GM21786 (cell line): Measurements from ENCODE around the gene SDK1.
"Not testable (repeated sequence)": the region's sequence is repeated elsewhere in the genome, so short reads cannot be mapped to it uniquely, and the experiment has no call there.

Experiments used
- ATAC-seq: cut with Tn5 transposase; IDR thresholded peaks from one replicate; pipeline ENCODE4 v1.9.1; 2021; ENCODE audit not compliant: unreplicated experiment

The SDK1 gene

DNA sequence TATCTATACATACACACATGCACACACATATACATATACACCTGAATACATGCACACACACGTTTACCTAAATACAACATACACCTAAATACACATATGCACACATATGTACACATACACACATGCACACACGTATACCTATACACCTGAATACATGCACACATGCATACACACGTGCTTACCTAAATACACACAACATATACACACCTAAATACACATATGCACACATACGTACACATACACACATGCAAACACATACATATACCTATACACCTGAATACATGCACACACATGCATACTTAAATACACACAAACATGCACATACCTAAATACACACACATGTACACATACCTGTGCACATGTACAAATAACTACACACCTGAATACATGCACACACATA is 947.2 kb downstream of the SDK1 start:
- ATAC-seq = no peak

DNA sequence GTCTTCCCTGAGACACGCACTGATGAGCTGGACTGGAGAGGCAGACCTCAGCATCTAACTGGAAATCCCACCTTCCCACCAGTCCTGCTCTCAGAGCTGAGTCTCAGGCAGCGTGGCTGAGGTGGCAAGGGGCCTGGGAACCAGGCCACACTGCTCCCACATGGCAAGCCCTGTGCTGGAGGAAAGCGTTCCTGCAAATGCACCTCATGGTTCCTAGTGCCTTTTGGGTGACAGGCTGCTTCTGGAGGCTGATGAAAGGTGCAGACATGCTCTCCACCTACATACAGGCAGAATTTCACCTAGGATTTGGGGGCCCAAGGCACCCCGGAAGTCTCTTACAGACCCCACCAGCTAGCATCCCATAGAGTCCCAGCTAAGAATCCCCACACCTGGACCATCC is 948.2 kb downstream of the SDK1 start:
- ATAC-seq = no peak

DNA sequence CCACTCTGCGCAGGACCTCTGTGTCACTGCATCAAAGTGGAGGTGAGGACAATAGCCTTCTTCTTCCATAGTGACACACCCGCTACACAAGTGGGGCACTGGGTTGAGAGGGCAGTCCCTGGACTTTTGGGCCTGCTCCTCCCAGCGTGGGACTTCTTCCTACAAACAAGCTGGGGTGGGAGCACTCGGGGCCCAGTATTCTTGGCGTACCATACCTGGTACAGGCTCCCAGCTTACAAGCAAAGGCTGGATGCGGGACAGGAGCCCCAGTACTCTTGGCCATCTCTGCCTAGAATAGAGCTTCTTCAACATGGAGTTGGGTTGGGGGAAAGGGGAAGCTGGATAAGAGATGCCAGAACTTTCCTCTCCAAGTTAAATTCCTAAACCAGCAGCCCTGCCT is 954.3 kb downstream of the SDK1 start:
- no peak for ATAC-seq

DNA sequence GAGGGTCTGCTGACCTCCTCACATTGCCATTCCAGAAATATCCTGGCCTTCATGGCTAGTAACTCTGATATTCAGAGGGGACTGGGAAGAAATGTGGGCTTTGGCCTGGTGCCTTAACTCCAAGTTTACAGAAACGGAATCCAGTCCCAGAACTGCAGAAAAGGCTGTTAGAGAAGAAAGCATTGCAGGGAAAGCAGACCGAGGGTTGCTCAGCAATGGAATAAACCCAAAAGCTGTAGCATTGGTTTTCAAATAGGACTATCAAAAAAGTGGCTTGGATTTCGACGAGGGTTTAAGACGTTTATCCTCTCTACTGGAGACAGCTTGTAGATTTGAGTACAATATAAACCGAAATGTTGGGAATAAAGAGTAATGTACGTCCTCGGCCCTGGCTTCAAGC is 955.2 kb downstream of the SDK1 start:
- no peak for ATAC-seq

DNA sequence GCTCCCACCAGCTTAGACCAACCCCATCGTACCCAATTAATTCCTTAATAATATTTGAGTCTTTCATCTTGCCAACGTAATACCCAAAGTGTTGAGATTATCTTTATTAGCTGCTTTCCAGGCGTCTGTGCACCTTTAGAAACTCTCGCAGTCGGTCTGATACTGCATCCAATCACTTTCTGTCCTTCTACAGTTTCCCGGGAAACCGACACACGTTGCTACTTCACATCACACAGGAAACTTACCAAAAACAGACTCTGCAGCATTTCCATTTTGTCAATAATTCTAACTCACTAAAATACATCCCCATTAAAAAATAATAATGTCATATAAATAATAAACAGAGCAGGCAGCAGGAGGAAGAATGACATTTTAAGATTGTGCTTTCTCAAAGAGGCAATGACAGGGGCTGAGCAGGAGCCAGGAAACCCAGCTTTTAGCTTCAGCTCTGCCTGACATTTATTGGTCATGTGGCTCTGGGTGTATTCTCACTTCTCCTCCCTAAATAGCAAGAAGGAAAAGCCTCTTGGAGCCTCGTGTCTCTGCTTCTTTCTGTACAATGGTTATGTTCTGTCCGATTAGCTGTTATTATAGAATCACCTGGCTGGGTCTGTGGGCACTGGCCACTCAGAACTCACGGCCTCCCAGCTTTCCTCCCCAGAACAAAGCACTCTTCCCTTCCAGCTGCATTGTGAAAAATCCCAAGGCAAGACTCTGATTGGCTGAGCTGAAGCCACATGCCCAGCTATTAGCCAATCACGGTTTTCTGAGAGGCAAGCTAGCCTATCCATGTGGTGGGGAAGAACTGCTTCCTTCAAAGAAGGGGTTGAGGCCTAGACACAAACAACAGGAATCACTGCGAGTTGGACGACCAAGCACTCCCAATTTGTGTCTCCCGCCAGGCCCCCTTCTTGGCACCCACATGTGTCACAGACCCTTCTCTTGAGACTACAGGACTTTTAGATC is 956.4 kb downstream of the SDK1 start:
- ATAC-seq = no peak

DNA sequence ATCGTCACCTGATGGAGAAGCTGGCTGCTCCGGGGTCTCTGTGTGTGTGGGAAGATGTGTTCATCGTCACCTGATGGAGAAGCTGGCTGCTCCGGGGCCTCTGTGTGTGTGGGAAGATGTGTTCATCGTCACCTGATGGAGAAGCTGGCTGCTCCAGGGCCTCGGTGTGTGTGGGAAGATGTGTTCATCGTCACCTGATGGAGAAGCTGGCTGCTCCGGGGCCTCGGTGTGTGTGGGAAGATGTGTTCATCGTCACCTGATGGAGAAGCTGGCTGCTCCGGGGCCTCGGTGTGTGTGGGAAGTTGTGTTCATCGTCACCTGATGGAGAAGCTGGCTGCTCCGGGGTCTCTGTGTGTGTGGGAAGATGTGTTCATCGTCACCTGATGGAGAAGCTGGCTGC is 959.1 kb downstream of the SDK1 start:
- not testable (repeated sequence) for ATAC-seq

DNA sequence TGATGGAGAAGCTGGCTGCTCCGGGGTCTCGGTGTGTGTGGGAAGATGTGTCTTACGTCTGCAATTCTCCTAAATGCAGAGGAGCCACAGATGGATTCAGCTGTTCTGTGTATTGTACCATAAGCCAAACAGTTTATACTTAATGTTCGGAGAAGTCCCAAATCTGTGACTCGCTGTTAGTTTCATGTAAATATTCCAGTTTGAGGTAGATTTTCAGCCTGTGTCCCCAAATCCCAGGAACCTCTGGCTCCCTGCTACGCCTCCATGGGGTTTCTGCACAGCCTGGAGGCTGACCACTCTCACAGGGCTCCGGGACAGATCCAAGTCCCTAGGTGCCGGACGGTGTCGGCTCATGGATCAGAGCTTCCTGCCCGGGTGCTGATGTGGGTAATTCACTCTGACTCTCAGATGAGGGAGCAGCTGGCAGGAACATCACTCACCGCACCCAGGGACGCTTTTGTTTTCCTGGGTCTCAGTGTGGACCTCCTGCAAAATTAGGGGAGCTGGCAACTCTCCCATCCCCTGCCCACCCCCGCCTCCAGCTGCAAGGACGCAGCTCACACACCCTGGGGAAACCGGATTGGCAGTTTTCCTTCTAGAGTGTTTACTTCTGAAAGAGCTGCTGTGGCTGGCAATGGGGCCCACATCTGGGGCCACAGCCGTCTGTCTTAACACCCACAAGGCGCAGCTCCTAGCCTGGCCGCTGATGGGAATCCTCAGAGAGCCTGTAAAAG is 960.0 kb downstream of the SDK1 start:
- no peak for ATAC-seq

DNA sequence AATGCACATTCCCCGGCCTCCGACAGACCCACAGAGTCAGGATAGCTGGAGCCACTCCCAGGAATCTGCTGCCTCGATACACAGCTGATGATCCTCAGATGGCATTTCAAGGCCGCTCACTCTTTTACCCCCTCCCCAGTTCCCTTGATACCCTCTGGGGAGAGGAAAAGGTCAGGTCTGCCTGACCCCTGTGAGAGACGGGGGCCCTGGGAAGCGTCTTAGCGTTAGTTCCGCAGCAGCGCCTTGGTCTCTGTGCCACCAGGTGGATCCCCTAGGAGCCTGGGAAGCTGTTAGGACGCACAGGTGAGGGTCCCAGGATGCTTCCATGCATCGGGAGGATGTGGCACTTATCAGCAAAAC is 960.5 kb downstream of the SDK1 start:
- no peak for ATAC-seq

DNA sequence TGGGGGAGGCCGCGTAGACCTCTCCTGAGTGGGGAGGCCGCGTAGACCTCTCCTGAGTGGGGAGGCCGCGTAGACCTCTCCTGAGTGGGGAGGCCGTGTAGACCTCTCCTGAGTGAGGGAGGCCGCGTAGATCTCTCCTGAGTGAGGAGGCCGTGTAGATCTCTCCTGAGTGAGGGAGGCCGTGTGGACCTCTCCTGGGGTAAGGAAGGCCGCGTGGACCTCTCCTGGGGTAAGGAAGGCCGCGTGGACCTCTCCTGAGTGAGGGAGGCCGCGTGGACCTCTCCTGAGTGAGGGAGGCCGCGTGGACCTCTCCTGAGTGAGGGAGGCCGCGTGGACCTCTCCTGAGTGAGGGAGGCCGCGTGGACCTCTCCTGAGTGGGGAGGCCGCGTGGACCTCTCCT is 963.2 kb downstream of the SDK1 start:
- not testable (repeated sequence) for ATAC-seq

DNA sequence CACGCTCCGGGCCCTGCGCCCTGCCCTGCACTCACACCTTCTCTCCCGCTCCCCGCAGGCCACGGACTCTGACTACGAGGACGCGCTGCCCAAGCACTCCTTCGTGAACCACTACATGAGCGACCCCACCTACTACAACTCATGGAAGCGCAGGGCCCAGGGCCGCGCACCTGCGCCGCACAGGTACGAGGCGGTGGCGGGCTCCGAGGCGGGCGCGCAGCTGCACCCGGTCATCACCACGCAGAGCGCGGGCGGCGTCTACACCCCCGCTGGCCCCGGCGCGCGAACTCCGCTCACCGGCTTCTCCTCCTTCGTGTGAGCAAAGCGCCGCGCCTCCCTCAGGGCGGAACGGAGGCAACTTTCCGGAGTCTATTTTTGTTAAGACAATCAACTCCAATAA is 964.0 kb downstream of the SDK1 start:
- no peak for ATAC-seq

DNA sequence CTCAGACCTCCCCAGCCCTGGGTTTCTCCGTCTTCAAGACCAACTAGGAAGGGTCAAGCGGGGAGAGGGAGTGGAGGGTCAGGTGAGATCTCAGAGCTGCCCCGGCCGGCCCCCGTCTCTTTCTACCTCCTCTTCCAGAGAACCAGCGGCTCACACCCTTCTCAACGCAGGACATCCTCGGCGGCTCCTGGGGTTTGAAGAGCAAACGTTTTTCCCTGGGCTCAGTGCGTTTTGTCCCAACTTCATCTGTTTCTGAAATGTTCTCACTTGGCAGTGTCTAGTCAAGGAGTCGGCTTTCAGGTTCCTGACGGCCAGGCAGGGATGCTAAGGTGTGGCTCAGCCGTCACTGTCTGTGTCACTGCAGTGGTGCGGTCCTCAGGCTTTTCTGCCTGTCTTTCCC is 964.6 kb downstream of the SDK1 start:
- ATAC-seq = no peak

DNA sequence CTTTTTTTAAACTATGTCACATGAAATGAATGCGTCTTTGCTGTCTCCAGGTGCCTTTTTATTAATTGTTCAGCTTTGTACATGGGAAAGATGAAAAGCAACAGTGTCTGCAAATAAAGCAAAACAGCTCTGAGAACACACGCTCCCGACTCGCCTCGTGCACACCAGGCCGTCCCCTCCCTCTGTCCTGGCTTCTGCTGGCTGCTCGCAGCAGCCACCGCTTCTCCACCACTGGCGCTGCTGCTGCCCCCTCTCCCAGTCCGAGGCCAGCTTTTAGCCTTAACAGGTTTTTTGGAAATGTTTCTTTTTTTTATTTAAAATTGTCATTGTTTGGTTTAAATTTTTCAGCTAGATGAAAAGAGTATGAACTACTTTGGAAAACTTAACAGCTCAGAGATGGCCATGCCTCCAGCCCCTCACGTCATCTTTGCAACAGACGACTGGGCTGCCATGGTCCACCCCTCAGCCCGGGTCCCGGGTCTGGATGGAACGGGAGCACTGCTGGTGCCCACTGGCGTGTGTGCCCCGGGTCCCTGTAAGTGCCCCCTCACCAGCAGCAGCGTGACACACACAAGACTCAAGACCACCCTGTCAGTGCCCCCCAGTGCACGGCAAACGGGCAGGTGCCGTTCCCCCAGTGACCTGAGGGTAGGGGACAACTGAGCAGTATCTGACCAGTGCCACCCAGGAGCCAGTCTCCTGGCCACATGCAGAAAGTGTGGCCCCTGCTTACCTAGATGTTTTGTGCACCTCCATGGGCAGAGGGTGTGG is 965.4 kb downstream of the SDK1 start:
- no peak for ATAC-seq

DNA sequence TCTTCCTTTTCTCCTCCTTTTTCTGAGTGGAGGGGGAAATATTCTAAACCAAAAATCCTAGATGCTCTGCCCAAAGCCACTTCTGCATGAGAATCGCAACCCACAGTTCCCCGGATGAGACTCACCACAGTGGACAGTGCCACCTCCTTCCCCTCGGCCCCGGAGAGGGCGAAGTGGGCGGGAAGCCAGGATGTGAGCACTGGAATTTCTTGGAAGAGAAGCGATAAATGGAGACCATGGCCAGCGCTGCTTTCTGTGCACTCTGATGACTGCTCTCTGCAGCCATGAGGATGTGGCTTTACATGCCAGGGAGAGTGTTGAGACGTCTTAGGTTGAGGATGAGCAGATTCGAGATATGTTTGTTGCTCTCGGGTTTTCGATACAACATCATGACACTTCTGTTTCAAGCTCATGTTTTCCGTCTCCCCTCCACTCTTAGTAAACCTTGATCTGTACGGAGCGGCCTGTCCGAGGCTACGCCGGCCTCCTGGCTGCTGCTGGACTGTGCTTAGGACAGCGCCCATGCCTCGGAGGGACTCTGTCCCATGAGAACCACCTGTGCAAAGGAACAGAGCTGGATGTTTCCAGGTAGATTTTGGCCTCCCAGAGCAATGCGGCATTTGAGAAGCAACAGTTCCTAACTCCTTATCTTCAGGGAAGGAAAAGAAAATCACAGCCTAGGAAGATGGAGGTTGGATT is 966.4 kb downstream of the SDK1 start:
- ATAC-seq = no peak

DNA sequence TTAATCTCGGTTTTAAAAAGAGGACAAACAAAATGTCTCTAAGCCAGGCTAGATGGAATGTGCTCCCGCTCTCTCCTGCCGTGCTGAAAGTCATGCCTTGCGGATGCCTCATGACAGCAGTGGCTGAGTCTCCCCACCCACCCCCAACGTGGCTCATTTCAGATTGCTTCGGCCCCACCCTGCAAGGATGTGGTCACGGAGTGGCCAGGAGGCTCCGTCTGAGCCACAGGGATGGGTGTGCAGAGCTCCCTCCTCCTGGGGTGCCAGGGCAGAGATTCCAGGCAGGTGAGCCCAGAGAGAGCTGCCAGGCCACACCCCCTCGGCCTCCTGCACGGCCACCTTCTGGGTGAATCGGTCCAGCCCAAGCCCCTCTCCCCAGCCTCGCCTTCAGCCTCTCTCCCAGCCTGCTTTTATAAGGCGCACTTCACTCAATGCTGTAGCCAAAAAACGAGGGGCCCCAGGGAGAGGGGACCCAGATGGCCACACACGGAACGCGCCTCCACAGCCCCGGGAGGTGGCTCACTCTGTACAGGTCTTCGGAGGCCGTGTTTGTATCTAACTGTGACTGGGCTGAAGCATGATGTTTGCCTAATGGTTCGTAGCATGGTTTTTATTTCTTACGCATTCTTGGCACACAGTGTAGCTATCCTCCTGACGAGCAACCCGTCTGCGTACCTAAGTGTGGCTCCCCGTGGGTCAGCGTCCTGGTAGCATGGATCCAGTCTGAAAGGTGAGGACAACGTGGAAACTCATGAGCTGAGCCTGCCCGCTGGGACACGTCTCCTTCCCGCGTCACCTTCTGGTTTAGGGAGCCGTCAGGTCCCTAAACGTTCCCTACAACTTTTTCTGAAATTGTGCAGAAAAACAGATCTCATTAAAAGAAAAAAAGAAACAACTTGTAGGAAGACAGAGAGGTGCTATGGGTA is 967.3 kb downstream of the SDK1 start:
- ATAC-seq = no peak

DNA sequence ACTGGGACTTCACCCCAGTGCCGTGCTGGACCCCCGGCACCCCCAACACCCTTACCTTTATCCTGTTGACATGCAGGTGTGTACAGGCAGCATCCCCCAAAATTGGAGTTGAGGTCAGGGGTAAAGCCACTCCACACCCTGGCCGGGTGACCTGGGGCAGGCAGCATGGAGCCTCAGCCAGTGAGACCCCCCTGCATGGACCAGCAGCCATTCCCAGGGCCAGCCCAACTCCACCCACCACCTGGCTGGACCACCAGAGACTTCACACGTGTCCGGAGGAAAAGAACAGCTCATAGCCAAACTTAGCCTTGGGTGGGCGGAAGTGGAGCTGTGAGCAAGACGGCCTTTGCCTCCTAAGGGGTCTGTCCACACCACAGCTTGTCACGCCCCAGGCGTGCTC is 968.0 kb downstream of the SDK1 start:
- no peak for ATAC-seq

DNA sequence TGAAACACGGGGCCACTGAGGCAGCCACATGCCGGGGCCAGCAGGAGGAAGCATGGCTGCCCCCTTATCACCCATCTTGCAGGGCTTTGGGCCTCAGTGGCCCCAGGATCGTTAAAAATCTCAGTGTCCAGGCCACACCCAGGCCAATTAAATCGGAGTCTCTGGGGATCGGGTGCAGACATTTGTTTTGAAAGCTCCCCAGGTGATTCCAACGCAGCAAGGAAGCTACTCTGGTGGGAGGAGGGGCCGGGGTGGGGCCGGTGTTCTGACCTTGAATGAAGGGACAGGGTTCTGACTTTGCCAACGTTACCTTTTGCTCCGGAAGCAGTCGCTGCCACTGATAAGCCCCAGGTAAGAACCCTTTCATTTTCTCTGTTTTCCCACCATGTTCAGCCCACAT is 968.7 kb downstream of the SDK1 start:
- no peak for ATAC-seq

DNA sequence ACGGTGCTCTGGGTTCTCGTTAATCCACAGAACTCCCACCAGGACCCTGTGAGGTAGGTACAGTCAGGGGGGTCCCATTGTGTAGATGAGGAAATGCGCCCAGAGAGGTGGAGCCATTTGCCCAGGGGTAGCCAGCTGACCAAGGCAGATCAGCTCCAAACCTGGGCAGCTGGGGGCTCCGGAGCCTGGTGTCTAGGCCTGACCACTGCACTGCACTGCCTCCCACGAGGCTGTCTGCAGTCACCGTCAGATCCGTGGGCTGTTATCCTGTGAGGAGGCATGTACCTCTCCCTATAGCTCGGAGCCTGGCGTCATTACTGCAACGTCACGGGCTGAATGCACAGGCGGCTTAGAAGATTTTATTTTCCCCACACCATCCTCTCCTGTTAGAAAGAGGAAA is 969.2 kb downstream of the SDK1 start:
- no peak for ATAC-seq

DNA sequence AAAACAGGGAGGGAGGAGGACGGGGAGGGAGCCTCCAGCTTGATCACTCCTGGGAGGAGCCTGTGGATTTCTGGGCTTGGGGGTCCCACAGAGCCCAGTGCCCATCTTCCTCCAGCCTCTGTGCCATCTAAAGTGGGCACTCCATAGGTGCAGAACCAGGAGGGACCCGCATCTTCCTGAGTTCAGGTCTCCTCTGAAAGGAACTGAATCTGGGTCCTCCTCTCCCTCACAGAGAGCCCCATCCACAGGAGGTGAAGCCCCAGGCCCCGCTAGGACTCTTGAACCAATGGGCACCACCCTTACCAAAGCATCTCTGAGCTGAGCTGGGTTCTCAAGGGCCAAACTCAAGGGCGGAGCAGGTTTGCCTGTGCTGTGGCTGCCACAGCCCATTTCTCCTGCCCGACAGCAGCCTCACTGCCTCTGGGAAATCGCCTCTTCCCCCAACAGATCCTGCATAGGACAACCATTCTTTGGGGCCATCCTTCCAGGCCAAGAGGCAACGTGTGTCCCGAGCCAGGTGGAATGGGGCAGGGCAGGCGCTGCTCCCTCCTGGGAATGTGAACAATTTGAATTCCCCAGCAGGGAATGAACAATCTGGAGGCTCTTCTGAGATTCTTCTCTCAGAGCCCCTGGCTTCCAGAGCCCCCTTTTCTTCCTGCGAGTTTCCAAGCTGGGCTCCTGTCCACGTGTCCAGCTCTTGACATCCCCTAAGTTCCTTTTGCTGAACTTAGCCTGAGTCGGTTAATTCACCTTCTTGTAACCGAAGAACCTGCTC is 970.1 kb downstream of the SDK1 start:
- ATAC-seq = no peak

DNA sequence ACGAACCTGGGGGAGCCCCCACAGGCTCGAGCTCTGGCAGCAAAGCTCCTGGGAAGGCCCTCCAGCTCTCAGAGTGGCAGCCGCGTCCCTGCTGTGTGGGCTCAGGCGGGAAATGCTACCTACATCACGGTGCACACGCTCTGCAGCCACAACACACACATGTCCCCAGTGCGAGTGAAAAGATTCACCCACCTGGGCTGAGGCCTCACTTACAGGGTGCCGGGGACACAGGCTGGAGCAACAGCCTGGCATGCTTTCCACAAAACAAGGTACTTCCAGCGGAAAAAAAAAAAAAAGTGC is 970.6 kb downstream of the SDK1 start:
- ATAC-seq = no peak
